ENCODE measurements around the gene CPT1B. TPM values are rescaled to one million over a fixed set of nuclear protein-coding genes. Genes with fewer than 3 reads are reported as not detected.

CPT1B gene
- total RNA-seq, 4 donors from 2014 or later = 3.5 to 17.6 (median 8.2) TPM

- 64 to 81% methylated on average over 3 to 4 of the region's 14 CpGs for WGBS, 2 donors
- peaks cover 4 to 24% (median 14%) of the 10 kb centered on the region in 3 donors for H3K36me3 ChIP-seq
- H3K4me1 ChIP-seq = peaks cover 35 to 64% (median 41%) of the 10 kb centered on the region in 3 donors
- no peak overlapping the region for H3K27ac ChIP-seq
- no peak for DNase-seq
- H3K27me3 ChIP-seq = peaks cover 0 to 10% (median 0%) of the 10 kb centered on the region in 4 donors
- intact Hi-C loops (cut with DNase I) = no loop called here
- TF ChIP-seq, protein P1, sequence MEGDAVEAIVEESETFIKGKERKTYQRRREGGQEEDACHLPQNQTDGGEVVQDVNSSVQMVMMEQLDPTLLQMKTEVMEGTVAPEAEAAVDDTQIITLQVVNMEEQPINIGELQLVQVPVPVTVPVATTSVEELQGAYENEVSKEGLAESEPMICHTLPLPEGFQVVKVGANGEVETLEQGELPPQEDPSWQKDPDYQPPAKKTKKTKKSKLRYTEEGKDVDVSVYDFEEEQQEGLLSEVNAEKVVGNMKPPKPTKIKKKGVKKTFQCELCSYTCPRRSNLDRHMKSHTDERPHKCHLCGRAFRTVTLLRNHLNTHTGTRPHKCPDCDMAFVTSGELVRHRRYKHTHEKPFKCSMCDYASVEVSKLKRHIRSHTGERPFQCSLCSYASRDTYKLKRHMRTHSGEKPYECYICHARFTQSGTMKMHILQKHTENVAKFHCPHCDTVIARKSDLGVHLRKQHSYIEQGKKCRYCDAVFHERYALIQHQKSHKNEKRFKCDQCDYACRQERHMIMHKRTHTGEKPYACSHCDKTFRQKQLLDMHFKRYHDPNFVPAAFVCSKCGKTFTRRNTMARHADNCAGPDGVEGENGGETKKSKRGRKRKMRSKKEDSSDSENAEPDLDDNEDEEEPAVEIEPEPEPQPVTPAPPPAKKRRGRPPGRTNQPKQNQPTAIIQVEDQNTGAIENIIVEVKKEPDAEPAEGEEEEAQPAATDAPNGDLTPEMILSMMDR (IDR thresholded peaks at IDR 0.05) = no peak
- TF ChIP-seq POLR2A (IDR thresholded peaks at IDR 0.05) = no peak
- no peak overlapping the region for H3K4me3 ChIP-seq
- H3K9me3 ChIP-seq = no peaks in the 10 kb centered on the region
Measured at GRCh38 chr22:50625131-50625567, 46.9 kb upstream of the CPT1B start.

- H3K4me3 ChIP-seq = no peak overlapping the region
- no peaks in the 10 kb centered on the region for H3K9me3 ChIP-seq
- H3K27me3 ChIP-seq = peaks cover 0 to 15% (median 0%) of the 10 kb centered on the region in 4 donors
- intact Hi-C loops (cut with DNase I) = no loop called here
- H3K4me1 ChIP-seq = peaks cover 39 to 66% (median 41%) of the 10 kb centered on the region in 3 donors
- peaks cover 4 to 24% (median 14%) of the 10 kb centered on the region in 3 donors for H3K36me3 ChIP-seq
- 77 to 90% methylated on average over 9 to 11 of the region's 16 CpGs for WGBS, 2 donors
- no peak for DNase-seq
- TF ChIP-seq POLR2A (IDR thresholded peaks at IDR 0.05) = no peak
- TF ChIP-seq, protein P1 (IDR thresholded peaks at IDR 0.05) = no peak
- H3K27ac ChIP-seq = no peak overlapping the region
Measured at GRCh38 chr22:50624347-50625130, 46.3 kb upstream of the CPT1B start.

- intact Hi-C loops (cut with DNase I) = no loop called here
- Histone ChIP-seq H3K4me1 (peaks cover 36 to 56% (median 36%) of the 10 kb centered on the region in 3 donors), H3K27me3 (peaks cover 0 to 15% (median 0%) of the 10 kb centered on the region in 4 donors), H3K36me3 (peaks cover 4 to 24% (median 14%) of the 10 kb centered on the region in 3 donors), H3K9me3 (no peaks in the 10 kb centered on the region), H3K27ac (peak overlapping the region; percentile 84 to 91 (median 88)), H3K4me3 (peak overlapping the region in 2 of 4 donors; percentile 32 to 54)
- WGBS, 2 donors = 60 to 61% methylated on average over 6 to 9 of the region's 16 CpGs
- peak in 2 of 4 donors; percentile 31 to 41 for TF ChIP-seq POLR2A (IDR thresholded peaks at IDR 0.05)
- TF ChIP-seq, protein P1 (IDR thresholded peaks at IDR 0.05) = peak in 2 of 6 experiments; percentile 12 to 15
- no peak for DNase-seq
Measured at GRCh38 chr22:50622723-50623327, 44.6 kb upstream of the CPT1B start.

GRCh38 chr22:50621948-50622722 lies 43.9 kb upstream of the CPT1B start:
- H3K36me3 ChIP-seq = peaks cover 4 to 24% (median 14%) of the 10 kb centered on the region in 3 donors
- peaks cover 29 to 49% (median 33%) of the 10 kb centered on the region in 3 donors for H3K4me1 ChIP-seq
- peaks cover 0 to 15% (median 0%) of the 10 kb centered on the region in 4 donors for H3K27me3 ChIP-seq
- intact Hi-C loops (cut with DNase I) = no loop called here
- H3K27ac ChIP-seq = peak overlapping the region; percentile 84 to 91 (median 88)
- no peaks in the 10 kb centered on the region for H3K9me3 ChIP-seq
- no peak for DNase-seq
- TF ChIP-seq POLR2A (IDR thresholded peaks at IDR 0.05) = no peak
- TF ChIP-seq, protein P1 (IDR thresholded peaks at IDR 0.05) = peak in 3 of 6 experiments; percentile 16 to 34 (median 27)
- H3K4me3 ChIP-seq = peak overlapping the region; percentile 13 to 54 (median 35)
- WGBS, 2 donors = 2 to 12% methylated on average over 14 of the region's 18 CpGs

Data from esophagus squamous epithelium (tissue), 5 donors.